GM23338 (cell line): ENCODE results near the gene LEFTY2. TPM values are rescaled to one million over a fixed set of nuclear protein-coding genes. Genes with fewer than 3 reads are reported as not detected.
"Not testable (repeated sequence)": the region's sequence is repeated elsewhere in the genome, so short reads cannot be mapped to it uniquely, and the experiment has no call there.

ENCODE experiments used
- ATAC-seq: fragments of 200-7000 bp; cut with Tn5 transposase; 3 replicates; pipeline ENCODE4 v1.9.1; 2020
- DNase-seq: peaks from one replicate; pipeline ENCODE4 v3.0.0-alpha.2; 2015; ENCODE audit warnings: low spot score
- H2AFZ ChIP-seq: fragments of 200-600 bp; sonication (generic); 2 replicates; pipeline ENCODE4 v1.8.0; 2016; ENCODE audit warnings: antibody characterized with exemption, mild to moderate bottlenecking, moderate library complexity
- H3F3A ChIP-seq: fragments of 200-600 bp; sonication (generic); replicated peaks from 2 replicates; pipeline ENCODE4 v1.8.0; 2017; ENCODE audit warnings: antibody characterized with exemption, mixed run types, low read depth
- H3K27ac ChIP-seq: fragments of 200-600 bp; sonication (generic); 2 replicates; pipeline ENCODE4 v1.6.1; 2016; ENCODE audit warnings: low read depth
- H3K27me3 ChIP-seq: fragments of 200-600 bp; sonication (generic); 2 replicates; pipeline ENCODE4 v1.8.0; 2016; ENCODE audit warnings: mild to moderate bottlenecking, mixed run types, moderate library complexity; ENCODE audit not compliant: insufficient read depth
- H3K36me3 ChIP-seq: fragments of 200-600 bp; sonication (generic); 2 replicates; pipeline ENCODE4 v1.8.0; 2016; ENCODE audit warnings: mild to moderate bottlenecking; ENCODE audit not compliant: insufficient read depth
- H3K4me1 ChIP-seq: fragments of 200-600 bp; sonication (generic); 2 replicates; pipeline ENCODE4 v1.8.0; 2016; ENCODE audit warnings: mild to moderate bottlenecking, moderate library complexity; ENCODE audit not compliant: insufficient read depth
- H3K4me2 ChIP-seq: fragments of 200-600 bp; sonication (generic); 2 replicates; pipeline ENCODE4 v1.7.1; 2017; ENCODE audit warnings: mixed run types
- H3K4me3 ChIP-seq: fragments of 200-600 bp; sonication (generic); 2 replicates; pipeline ENCODE4 v1.6.1; 2016; ENCODE audit warnings: mixed run types
- H3K79me2 ChIP-seq: fragments of 200-600 bp; sonication (generic); replicated peaks from 2 replicates; pipeline ENCODE4 v1.8.0; 2017; ENCODE audit warnings: mild to moderate bottlenecking; ENCODE audit not compliant: insufficient read depth
- H3K9me2 ChIP-seq: fragments of 200-600 bp; sonication (generic); 2 replicates; pipeline ENCODE4 v1.8.0; 2017; ENCODE audit not compliant: insufficient read depth
- H4K20me1 ChIP-seq: fragments of 200-600 bp; sonication (generic); replicated peaks from 2 replicates; pipeline ENCODE4 v1.8.0; 2017; ENCODE audit warnings: mild to moderate bottlenecking; ENCODE audit not compliant: insufficient read depth
- H3K27ac Mint-ChIP-seq: 2 replicates; pipeline ENCODE4 v1.8.0; 2020; ENCODE audit warnings: inconsistent platforms, mild to moderate bottlenecking, moderate library complexity, mixed read lengths
- H3K27me3 Mint-ChIP-seq: 3 replicates; pipeline ENCODE4 v1.8.0; 2022; ENCODE audit warnings: low read depth, mild to moderate bottlenecking, moderate library complexity, mixed read lengths, inconsistent platforms; ENCODE audit not compliant: insufficient read depth, poor library complexity
- H3K36me3 Mint-ChIP-seq: 3 replicates; pipeline ENCODE4 v1.8.0; 2021; ENCODE audit warnings: low read depth, mild to moderate bottlenecking, inconsistent platforms, moderate library complexity, mixed read lengths
- H3K4me1 Mint-ChIP-seq: 3 replicates; pipeline ENCODE4 v1.8.0; 2020; ENCODE audit warnings: mild to moderate bottlenecking, inconsistent platforms, mixed read lengths
- H3K4me3 Mint-ChIP-seq: 3 replicates; pipeline ENCODE4 v1.8.0; 2021; ENCODE audit warnings: moderate library complexity, mild to moderate bottlenecking, inconsistent platforms, mixed read lengths
- H3K9me3 Mint-ChIP-seq: 3 replicates; pipeline ENCODE4 v1.8.0; 2020; ENCODE audit warnings: moderate library complexity, mild to moderate bottlenecking, inconsistent platforms, mixed read lengths
- ETS1 ChIP-seq: IDR thresholded peaks from 2 replicates; pipeline ENCODE4 v1.6.1; 2016; ENCODE audit warnings: antibody characterized with exemption
- EZH2 ChIP-seq: fragments of 200-600 bp; sonication (generic); IDR thresholded peaks from one replicate; pipeline ENCODE4 v1.8.0; 2017; ENCODE audit warnings: antibody characterized with exemption, mild to moderate bottlenecking, low read depth; ENCODE audit not compliant: unreplicated experiment
- REST ChIP-seq: IDR thresholded peaks from one replicate; pipeline ENCODE4 v1.6.1; 2018; ENCODE audit warnings: antibody characterized with exemption; ENCODE audit not compliant: unreplicated experiment
- polyA plus RNA-seq: library from polyadenylated mRNA; unstranded; fragments of >200 nt; fragmentation: Nextera tagmentation; extraction: Ambion mirVana; gene quantifications from 2 replicates; pipeline ENCODE4 v1.2.1, GENCODE V29; 2016
- total RNA-seq: library from RNA; depleted of rRNA; stranded (reverse); fragments of >200 nt; shearing (Covaris generic); gene quantifications from 2 replicates; pipeline ENCODE4 v1.2.3, GENCODE V29; 2014

The LEFTY2 gene
- total and polyA plus RNA-seq, 2 experiments from 2014 or later: 8.3 to 12.4 TPM

- Mint-ChIP-seq H3K9me3 (peaks cover 15% of the 10 kb centered on the region), H3K36me3 (peaks cover 10% of the 10 kb centered on the region)
- not testable (repeated sequence) for H3K27ac Mint-ChIP-seq
These were observed 29.7 kb upstream of the LEFTY2 start for GRCh38 chr1:225970592-225971157.

DNA sequence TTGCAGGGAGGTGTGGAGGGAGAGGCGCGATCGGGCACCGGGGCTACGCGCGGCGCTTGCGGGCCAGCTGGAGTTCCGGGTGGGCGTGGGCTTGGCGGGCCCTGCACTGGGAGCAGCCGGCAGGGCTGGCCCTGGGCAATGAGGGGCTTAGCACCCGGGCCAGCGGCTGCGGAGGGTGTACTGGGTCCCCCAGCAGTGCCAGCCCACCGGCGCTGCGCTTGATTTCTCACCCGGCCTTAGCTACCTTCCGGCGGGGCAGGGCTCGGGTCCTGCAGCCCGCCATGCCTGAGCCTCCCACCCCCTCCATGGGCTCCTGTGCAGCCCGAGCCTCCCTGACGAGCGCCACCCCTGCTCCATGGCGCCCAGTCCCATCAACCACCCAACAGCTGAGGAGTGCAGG, 28.7 kb upstream of the LEFTY2 start:
- H3K9me2 ChIP-seq, H3K27ac ChIP-seq, H3K4me2 ChIP-seq, H3F3A ChIP-seq, H3K79me2 ChIP-seq, H3K4me1 ChIP-seq, DNase-seq, H3K27me3 ChIP-seq, H3K36me3 ChIP-seq, H4K20me1 ChIP-seq, ATAC-seq, H3K4me3 Mint-ChIP-seq, H3K4me3 ChIP-seq, H3K4me1 Mint-ChIP-seq, H3K27ac Mint-ChIP-seq, H2AFZ ChIP-seq: not testable (repeated sequence)
- peaks cover 10% of the 10 kb centered on the region for H3K36me3 Mint-ChIP-seq
- peaks cover 16% of the 10 kb centered on the region for H3K27me3 Mint-ChIP-seq
- H3K9me3 Mint-ChIP-seq: peaks cover 15% of the 10 kb centered on the region

More at GRCh38 chr1:225970592-225971157, 29.7 kb upstream of the LEFTY2 start:
- not testable (repeated sequence) for H3K27ac ChIP-seq, H3K27me3 ChIP-seq, H3F3A ChIP-seq, H3K4me2 ChIP-seq, H2AFZ ChIP-seq, H4K20me1 ChIP-seq, H3K4me3 Mint-ChIP-seq, H3K79me2 ChIP-seq, H3K4me1 Mint-ChIP-seq, H3K9me2 ChIP-seq, H3K4me3 ChIP-seq, DNase-seq, ATAC-seq, H3K36me3 ChIP-seq, H3K4me1 ChIP-seq
- H3K27me3 Mint-ChIP-seq: peaks cover 16% of the 10 kb centered on the region

DNA sequence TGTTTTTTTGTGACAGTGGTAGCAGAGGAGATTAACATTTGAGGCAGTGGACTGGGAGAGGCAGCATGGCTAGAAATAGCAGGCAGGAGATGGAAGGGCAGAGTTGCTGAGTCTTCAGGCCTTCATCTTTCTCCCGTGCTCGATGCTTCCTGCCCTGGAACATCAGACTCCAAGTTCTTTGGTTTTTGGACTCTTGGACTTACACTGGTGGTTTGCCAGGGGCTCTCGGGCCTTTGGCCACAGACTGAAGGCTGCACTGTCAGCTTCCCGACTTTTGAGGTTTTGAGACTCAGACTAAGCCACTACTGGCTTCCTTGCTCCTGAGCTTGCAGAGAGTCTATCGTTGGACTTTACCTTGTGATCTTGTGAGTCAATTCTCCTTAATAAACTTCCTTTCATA, 24.2 kb upstream of the LEFTY2 start:
- Histone ChIP-seq H3K79me2 (no peaks in the 10 kb centered on the region), H3F3A (no peaks in the 10 kb centered on the region; the same call in 1 of the 2 replicates), H2AFZ (peak overlapping the region; percentile 63; the same call in 1 of the 2 replicates), H3K4me1 (no peaks in the 10 kb centered on the region; the same call in 1 of the 2 replicates), H3K4me2 (no peak overlapping the region), H4K20me1 (no peaks in the 10 kb centered on the region), H3K27me3 (no peaks in the 10 kb centered on the region), H3K4me3 (no peak overlapping the region), H3K9me2 (peaks cover 6% of the 10 kb centered on the region; the same call in 1 of the 2 replicates), H3K27ac (no peak overlapping the region), H3K36me3 (no peaks in the 10 kb centered on the region)
- Mint-ChIP-seq H3K27me3 (peaks cover 7% of the 10 kb centered on the region), H3K27ac (no peak overlapping the region), H3K36me3 (peaks cover 4% of the 10 kb centered on the region), H3K9me3 (peaks cover 7% of the 10 kb centered on the region; the same call in 2 of the 3 replicates), H3K4me3 (no peak overlapping the region), H3K4me1 (peaks cover 4% of the 10 kb centered on the region; the same call in 2 of the 3 replicates)
- ATAC-seq (no peak), DNase-seq (no peak)
- TF ChIP-seq EZH2 (no peak), REST (no peak), ETS1 (no peak)
